H9 (cell line): Measurements from ENCODE around the gene TBC1D30. TPM values are rescaled to one million over a fixed set of nuclear protein-coding genes. Genes with fewer than 3 reads are reported as not detected.

Experiments used
- DNase-seq: peaks from one replicate; pipeline ENCODE4 v3.0.0-alpha.2; 2017
- H2AFZ ChIP-seq: one replicate; pipeline ENCODE4 v1.6.1; 2013; ENCODE audit warnings: mild to moderate bottlenecking, low read length, control low read depth, moderate library complexity
- H2AK5ac ChIP-seq: 2 replicates; pipeline ENCODE4 v1.6.1; 2013; ENCODE audit warnings: low read length, control low read depth, mixed read lengths; ENCODE audit not compliant: insufficient read length
- H2BK120ac ChIP-seq: one replicate; pipeline ENCODE4 v1.6.1; 2013; ENCODE audit warnings: low read depth, mild to moderate bottlenecking, low read length, control low read depth, inconsistent platforms; ENCODE audit not compliant: poor library complexity, severe bottlenecking
- H2BK12ac ChIP-seq: 2 replicates; pipeline ENCODE4 v1.6.1; 2013; ENCODE audit warnings: low read length, control low read depth, mixed read lengths, low read depth; ENCODE audit not compliant: insufficient read length
- H2BK15ac ChIP-seq: 2 replicates; pipeline ENCODE4 v1.6.1; 2013; ENCODE audit warnings: low read depth, low read length, control low read depth
- H2BK20ac ChIP-seq: one replicate; pipeline ENCODE4 v1.6.1; 2013; ENCODE audit warnings: low read depth, mild to moderate bottlenecking, low read length, control low read depth, inconsistent platforms; ENCODE audit not compliant: poor library complexity, severe bottlenecking
- H2BK5ac ChIP-seq: 2 replicates; pipeline ENCODE4 v1.6.1; 2013; ENCODE audit warnings: low read length, control low read depth, mixed read lengths; ENCODE audit not compliant: insufficient read length
- H3K14ac ChIP-seq: 2 replicates; pipeline ENCODE4 v1.6.1; 2013; ENCODE audit warnings: low read length, control low read depth; ENCODE audit not compliant: insufficient read depth
- H3K18ac ChIP-seq: 2 replicates; pipeline ENCODE4 v1.6.1; 2013; ENCODE audit warnings: low read depth, mild to moderate bottlenecking, mixed read lengths, low read length, control low read depth; ENCODE audit not compliant: insufficient read length
- H3K23ac ChIP-seq: 2 replicates; pipeline ENCODE4 v1.6.1; 2013; ENCODE audit warnings: low read length, control low read depth, mixed read lengths, low read depth; ENCODE audit not compliant: insufficient read length
- H3K23me2 ChIP-seq: 2 replicates; pipeline ENCODE4 v1.6.1; 2013; ENCODE audit warnings: low read depth, mild to moderate bottlenecking, mixed read lengths, low read length, control low read depth; ENCODE audit not compliant: insufficient read length, poor library complexity, severe bottlenecking
- H3K27ac ChIP-seq: 2 replicates; pipeline ENCODE4 v1.5.1; 2013; ENCODE audit warnings: low read length, control low read depth, mixed read lengths, low read depth; ENCODE audit not compliant: insufficient read length
- H3K27me3 ChIP-seq: 2 replicates; pipeline ENCODE4 v1.6.1; 2013; ENCODE audit warnings: low read length, control low read depth, inconsistent platforms; ENCODE audit not compliant: insufficient read depth
- H3K4ac ChIP-seq: 2 replicates; pipeline ENCODE4 v1.6.1; 2013; ENCODE audit warnings: low read depth, mild to moderate bottlenecking, control low read depth, inconsistent platforms, low read length, moderate library complexity
- H3K4me1 ChIP-seq: 2 replicates; pipeline ENCODE4 v1.6.1; 2013; ENCODE audit warnings: low read length, control low read depth, inconsistent platforms; ENCODE audit not compliant: insufficient read depth
- H3K4me2 ChIP-seq: 2 replicates; pipeline ENCODE4 v1.6.1; 2013; ENCODE audit warnings: low read length, control low read depth, mixed read lengths; ENCODE audit not compliant: insufficient read length, insufficient read depth
- H3K56ac ChIP-seq: 2 replicates; pipeline ENCODE4 v1.6.1; 2013; ENCODE audit warnings: low read depth, mild to moderate bottlenecking, mixed read lengths, low read length, control low read depth; ENCODE audit not compliant: insufficient read length
- H3K79me1 ChIP-seq: 2 replicates; pipeline ENCODE4 v1.6.1; 2013; ENCODE audit warnings: low read depth, mild to moderate bottlenecking, moderate library complexity, low read length, control low read depth, inconsistent platforms; ENCODE audit not compliant: insufficient read depth, poor library complexity, severe bottlenecking
- H3K79me2 ChIP-seq: 2 replicates; pipeline ENCODE4 v1.6.1; 2013; ENCODE audit warnings: low read length, control low read depth, inconsistent platforms; ENCODE audit not compliant: insufficient read depth
- H3K9ac ChIP-seq: 2 replicates; pipeline ENCODE4 v1.6.1; 2013; ENCODE audit warnings: low read length, control low read depth, mixed read lengths; ENCODE audit not compliant: insufficient read length; ENCODE audit errors: extremely low read depth
- H3K9me3 ChIP-seq: one replicate; pipeline ENCODE4 v1.6.1; 2013; ENCODE audit warnings: low read depth, low read length, inconsistent platforms; ENCODE audit not compliant: control insufficient read depth
- H3T11ph ChIP-seq: one replicate; pipeline ENCODE4 v1.6.1; 2013; ENCODE audit warnings: mild to moderate bottlenecking, low read length, control low read depth, inconsistent platforms
- H4K20me1 ChIP-seq: one replicate; pipeline ENCODE4 v1.6.1; 2013; ENCODE audit not compliant: control insufficient read depth, insufficient read length, insufficient read depth
- H4K5ac ChIP-seq: 2 replicates; pipeline ENCODE4 v1.6.1; 2013; ENCODE audit warnings: low read depth, mild to moderate bottlenecking, mixed read lengths, low read length, control low read depth; ENCODE audit not compliant: insufficient read length
- H4K8ac ChIP-seq: replicated peaks from 2 replicates; pipeline ENCODE4 v1.6.1; 2013; ENCODE audit warnings: low read length, control low read depth, mixed read lengths, low read depth; ENCODE audit not compliant: insufficient read length
- H4K91ac ChIP-seq: 2 replicates; pipeline ENCODE4 v1.6.1; 2013; ENCODE audit warnings: low read depth, mild to moderate bottlenecking, moderate library complexity, mixed read lengths, low read length, control low read depth; ENCODE audit not compliant: insufficient read length
- H3K27ac Mint-ChIP-seq, 3 experiments: 2 replicates in 2 of 3; 3 replicates in 1 of 3; pipeline ENCODE4 v1.8.0; 2020 to 2021; ENCODE audit warnings: mixed read lengths in 3 of 3, mild to moderate bottlenecking in 1 of 3, moderate library complexity in 1 of 3
- H3K27me3 Mint-ChIP-seq: 2 replicates; pipeline ENCODE4 v1.8.0; 2021; ENCODE audit warnings: low read depth, mild to moderate bottlenecking, moderate library complexity, mixed read lengths
- H3K36me3 Mint-ChIP-seq, 3 experiments: 2 replicates in 2 of 3; 3 replicates in 1 of 3; pipeline ENCODE4 v1.8.0; 2020 to 2021; ENCODE audit warnings: low read depth in 3 of 3, mixed read lengths in 3 of 3; ENCODE audit not compliant: insufficient read depth in 1 of 3
- H3K4me1 Mint-ChIP-seq, 2 experiments: 2 replicates each; pipeline ENCODE4 v1.8.0; 2020; ENCODE audit warnings: mixed read lengths in 2 of 2
- H3K4me3 Mint-ChIP-seq, 2 experiments: 2 replicates in 1 of 2; 3 replicates in 1 of 2; pipeline ENCODE4 v1.8.0; 2020 to 2021; ENCODE audit warnings: mild to moderate bottlenecking in 2 of 2, mixed read lengths in 2 of 2, moderate library complexity in 1 of 2
- H3K9me3 Mint-ChIP-seq, 2 experiments: 2 replicates in 1 of 2; 3 replicates in 1 of 2; pipeline ENCODE4 v1.8.0; 2020; ENCODE audit warnings: mild to moderate bottlenecking in 2 of 2, mixed read lengths in 2 of 2, moderate library complexity in 1 of 2
- CTCF ChIP-seq: fragments of 200-600 bp; sonication (generic); conservative IDR thresholded peaks from 3 replicates; pipeline ENCODE4 v1.8.0; 2021; ENCODE audit warnings: antibody characterized with exemption, mild to moderate bottlenecking
- WGBS: extraction: QIAGEN DNeasy Blood & Tissue Kit; methylation state at CpG from one replicate; pipeline ENCODE4 v1.1.7; 2013; ENCODE audit warnings: missing lambda C conversion rate, low lambda C conversion rate, mixed read lengths; ENCODE audit not compliant: insufficient read length; ENCODE audit errors: extremely low coverage; 5-methylcytosine and 5-hydroxymethylcytosine counted together
- total RNA-seq: library from RNA; stranded (reverse); gene quantifications from 2 replicates; pipeline ENCODE4 v1.2.1, GENCODE V29; 2021

Gene TBC1D30
- total RNA-seq, 1 experiment from 2014 or later: 1.6 TPM

DNA sequence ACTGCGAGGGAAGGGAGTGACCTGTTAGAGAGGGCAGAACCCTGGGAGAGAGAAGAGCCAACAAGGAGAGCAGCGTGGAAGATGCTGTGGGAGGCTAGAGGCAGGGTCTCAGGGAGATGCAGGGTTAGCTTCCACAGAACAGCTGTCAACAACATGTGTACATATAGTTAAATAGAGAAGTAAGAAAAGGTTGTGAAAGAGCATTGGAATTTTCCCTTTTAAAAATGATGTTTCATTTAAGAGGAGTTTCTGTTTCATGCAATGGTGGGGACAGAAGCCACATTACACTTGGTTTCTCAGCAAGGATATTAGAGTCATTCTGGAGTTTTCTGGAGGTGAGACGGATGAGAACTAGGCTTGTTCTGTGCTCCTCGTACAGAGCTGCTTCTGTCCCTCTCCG is 23.8 kb upstream of the TBC1D30 start:
- no peak for TF ChIP-seq CTCF
- Histone ChIP-seq H3K18ac (no peak overlapping the region), H2BK15ac (no peak overlapping the region), H3K27ac (no peak overlapping the region), H2AK5ac (no peak overlapping the region), H3K23me2 (no peaks in the 10 kb centered on the region), H3T11ph (no peak overlapping the region), H3K79me2 (no peaks in the 10 kb centered on the region), H3K23ac (no peak overlapping the region), H3K4me1 (no peaks in the 10 kb centered on the region), H4K5ac (no peak overlapping the region), H3K79me1 (no peaks in the 10 kb centered on the region), H4K20me1 (no peaks in the 10 kb centered on the region), H3K4me2 (no peak overlapping the region), H2AFZ (no peak overlapping the region), H2BK12ac (no peak overlapping the region), H4K8ac (no peak overlapping the region), H4K91ac (no peak overlapping the region), H3K9me3 (no peaks in the 10 kb centered on the region), H2BK120ac (no peak overlapping the region), H2BK20ac (no peak overlapping the region), H3K56ac (no peak overlapping the region), H3K4ac (no peak overlapping the region), H3K14ac (no peak overlapping the region), H3K27me3 (no peaks in the 10 kb centered on the region), H3K9ac (no peak overlapping the region), H2BK5ac (no peak overlapping the region)
- Mint-ChIP-seq H3K36me3 (no peaks in the 10 kb centered on the region; a peak in 1 of 7 replicates), H3K27ac (no peak overlapping the region), H3K9me3 (no peaks in the 10 kb centered on the region; a peak in 1 of 5 replicates), H3K4me3 (no peak overlapping the region), H3K4me1 (no peaks in the 10 kb centered on the region), H3K27me3 (no peaks in the 10 kb centered on the region; the same call in 1 of the 2 replicates)
- DNase-seq: no peak
- WGBS: no CpG with 5 or more reads among the region's 5 CpGs
